GM21390 (cell line): ENCODE data around the gene LAMA4.

Experiments
- ATAC-seq: cut with Tn5 transposase; IDR thresholded peaks from one replicate; pipeline ENCODE4 v1.9.1; 2021; ENCODE audit not compliant: unreplicated experiment

LAMA4 gene

DNA sequence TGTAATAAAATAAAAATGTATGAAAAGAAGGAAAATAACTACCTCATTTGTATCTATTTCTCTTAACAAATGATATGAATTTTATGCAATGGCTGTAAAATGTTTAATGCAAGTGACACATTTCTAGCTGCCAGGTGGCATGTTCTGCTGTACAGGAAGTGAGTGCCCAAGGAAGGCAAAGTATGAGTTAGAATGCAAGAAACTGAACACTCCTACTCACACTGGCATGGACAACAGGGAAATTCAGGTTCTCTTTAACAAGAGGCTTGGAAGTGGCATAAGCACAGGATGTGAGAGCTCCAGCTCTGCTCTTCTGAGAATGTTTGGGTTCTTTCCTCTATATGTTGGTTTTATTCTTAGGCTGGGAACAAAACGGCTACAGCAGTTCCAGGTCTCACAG lies 20.4 kb upstream of the LAMA4 start:
- no peak for ATAC-seq

DNA sequence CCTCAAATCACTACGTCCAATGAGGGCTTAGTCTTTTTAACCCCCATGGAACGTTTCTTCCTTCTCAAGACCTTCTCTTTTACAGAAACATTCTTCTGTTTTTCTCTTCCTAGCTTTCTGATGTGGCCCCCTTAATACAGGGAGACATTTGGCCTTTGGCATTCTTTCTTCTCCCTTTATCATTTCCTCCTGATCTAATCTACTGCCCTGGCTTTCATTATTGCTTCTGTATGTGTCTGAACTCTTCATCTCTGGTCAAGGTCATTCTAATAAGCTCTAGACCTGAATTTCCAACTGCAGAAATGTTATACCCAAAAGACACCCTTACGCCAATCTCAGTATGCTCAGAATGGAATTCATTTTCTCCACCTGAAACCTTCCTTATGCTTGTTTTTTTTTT lies 18.4 kb upstream of the LAMA4 start:
- no peak for ATAC-seq

- no peak for ATAC-seq
Measured at GRCh38 chr6:112270756-112271155, 16.4 kb upstream of the LAMA4 start.

DNA sequence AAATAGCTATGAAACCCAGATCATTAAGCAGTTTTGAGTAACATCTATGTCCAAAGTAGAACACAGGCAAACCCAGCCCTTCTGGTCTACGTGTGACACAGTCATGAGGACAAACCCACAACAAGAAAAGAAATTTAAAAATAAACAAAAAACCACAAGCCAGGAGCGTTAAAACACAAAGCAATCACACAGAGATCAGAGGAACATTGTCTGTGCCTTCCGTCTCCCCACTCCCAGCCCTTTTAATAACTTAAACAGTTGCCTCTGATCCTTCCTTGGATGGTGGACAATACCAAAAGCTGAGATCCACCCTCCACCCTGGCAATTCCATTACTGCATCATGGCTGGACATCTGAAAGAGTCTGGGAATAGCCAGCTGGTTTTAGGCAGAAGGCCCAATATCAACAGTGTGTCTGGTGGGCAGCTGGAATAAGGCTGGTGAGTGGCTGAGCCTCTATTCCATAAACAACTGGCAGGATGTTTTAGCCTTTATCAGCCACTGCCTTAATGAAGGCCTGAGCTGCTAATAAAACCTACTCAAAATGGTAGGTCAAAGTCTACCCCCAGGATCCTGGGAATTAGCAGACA lies 15.7 kb upstream of the LAMA4 start:
- ATAC-seq = no peak

DNA sequence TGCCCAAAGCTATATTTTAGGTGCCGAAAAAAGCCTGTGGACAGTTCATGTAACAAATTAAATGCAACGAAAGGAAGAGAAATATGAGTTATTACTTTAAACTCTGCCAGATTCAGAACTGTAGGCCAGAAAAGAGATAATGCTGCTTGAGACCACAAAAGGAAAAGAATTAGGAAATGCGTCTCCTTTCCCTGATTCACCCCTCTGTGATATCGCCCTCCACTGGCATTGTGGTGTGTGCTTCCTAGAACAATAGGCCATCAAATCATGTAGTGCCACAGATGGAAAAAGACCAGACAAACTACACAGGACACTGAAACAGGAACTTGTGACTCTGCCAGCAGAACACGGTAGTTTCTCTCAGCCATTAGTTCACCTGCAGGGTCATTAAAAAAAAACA lies 14.7 kb upstream of the LAMA4 start:
- no peak for ATAC-seq

DNA sequence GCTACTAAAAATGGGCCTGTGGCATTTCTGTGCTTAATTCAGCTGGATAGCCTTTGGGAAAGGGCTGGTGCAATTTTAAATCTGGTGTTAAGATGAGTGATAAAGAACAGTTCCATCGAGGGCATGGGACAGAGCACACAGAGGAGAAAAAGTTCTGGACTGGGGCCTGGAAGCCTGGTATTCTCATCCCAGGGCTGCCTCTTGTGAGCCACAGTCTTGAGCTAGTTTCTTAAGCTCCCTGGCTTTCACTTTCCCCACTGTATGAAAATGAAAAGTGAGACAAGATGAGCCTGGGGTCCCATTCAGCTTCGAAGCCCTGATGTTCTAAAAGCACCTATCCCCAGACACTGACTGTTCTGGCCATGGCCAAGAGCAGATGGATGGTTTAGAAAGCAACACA lies 14.3 kb upstream of the LAMA4 start:
- ATAC-seq = no peak

DNA sequence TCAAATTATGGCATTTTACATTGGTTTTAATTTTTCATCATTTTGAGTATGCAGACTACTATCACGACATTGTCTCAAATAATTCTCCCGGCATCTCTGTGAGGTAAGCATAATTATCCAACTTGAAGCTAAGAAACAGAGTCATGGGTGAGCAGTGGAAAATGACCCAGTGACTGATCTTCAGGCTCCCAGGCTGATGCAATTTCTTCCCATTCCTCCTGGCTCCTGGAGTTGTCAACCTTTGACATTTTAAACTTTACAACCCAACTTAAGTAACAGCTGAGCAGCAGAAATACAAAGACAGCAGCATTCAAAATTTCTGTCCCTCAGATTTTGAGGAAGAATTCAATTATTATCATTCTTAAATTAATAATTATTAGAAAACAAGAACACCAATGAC lies 13.7 kb upstream of the LAMA4 start:
- ATAC-seq = no peak

DNA sequence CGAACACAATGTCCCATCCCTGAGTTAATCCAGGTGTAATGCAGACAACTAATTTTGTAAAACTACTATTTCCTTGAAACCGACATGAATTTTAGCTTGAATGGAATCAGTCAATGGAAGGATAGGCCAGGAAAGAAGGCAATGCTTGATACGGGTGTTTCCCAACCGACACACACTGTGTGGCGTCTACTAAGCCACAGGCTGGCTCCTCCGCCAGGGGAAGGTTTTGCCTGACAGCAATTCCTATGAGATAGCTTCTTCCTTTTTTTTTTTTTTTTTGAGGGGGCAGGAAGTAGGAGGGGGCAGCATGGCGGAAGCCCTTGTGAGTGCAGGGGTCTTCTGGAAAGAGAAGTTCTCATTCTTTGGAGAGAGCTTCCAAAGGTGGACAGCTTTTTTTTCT lies 12.0 kb upstream of the LAMA4 start:
- no peak for ATAC-seq

DNA sequence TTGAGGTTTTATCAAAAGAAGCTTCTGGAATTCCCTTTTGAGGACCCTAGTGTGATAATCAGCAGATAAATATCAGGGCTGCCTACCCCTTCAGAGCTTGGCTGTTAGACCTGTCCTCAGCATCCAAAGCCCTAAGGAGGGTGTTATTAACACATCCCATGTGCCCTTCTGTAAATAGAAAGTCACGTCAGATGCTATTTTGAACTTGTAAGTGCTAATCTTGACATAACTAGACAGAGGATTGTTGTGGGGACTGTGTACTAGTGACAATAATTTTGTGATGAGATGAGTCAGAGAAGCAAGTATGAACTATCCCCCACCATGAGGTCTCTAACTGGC lies 4.9 kb upstream of the LAMA4 start:
- no peak for ATAC-seq

DNA sequence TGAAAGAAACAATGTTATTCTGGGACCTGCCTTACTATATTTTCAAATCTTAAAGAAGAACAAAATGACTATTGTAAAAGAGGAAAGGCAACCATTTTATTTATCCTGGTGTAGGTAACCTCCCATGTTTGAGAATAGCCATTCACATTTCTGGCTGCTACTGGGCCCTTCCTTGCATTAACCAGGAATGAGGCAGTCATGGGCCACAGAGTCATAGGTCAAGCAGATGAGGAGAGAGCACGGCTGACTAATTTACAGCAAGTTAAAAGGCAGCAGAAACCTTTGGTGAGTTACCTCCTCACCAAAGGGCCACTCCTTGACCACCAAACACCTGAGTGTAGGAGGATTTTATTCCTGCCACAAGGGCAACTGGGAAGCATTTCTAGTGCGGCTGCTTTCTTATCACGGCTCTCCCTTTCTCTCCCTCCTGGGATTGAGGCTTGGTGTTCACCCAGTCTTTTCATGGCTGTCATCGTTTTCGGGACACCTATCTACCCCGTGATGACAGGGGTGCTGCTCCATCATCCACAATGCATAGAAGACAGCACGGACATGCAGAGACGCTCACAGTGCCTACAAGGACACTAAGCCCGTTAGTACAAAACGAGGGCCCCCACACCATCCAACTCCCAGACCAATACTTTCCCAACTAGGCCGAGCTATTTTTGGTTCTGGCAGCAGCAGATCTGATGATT lies 4.4 kb upstream of the LAMA4 start:
- ATAC-seq = no peak

DNA sequence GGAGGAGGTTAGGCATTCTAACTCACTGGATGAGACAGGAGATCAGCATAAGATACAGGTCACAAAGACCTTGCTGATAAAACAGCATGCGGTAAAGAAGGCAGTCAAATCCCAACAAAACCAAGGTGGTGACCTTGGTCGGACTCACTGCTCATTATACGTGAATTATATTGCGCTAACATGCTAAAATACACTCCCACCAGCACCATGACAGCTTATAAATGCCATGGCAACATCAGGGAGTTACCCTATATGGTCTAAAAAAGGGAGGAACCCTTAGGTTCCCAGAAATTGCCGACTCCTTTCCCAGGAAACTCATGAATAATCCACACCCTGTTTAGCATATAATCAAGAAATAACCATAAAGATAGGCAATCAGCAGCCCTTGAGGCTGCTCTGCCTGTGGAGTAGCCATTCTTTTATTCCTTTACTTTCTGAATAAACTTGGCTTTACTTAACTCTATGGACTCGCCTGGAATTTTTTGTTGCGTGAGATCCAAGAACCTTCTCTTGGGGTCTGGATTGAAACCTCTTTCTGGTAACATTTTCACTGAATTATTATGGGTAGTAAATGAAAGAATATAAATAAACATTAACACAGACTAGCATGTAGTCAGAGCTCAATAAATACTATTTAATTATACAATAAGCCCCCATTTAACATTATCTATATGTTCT lies 3.0 kb upstream of the LAMA4 start:
- no peak for ATAC-seq

GRCh38 chr6:112254921-112255320 lies 554 bp upstream of the LAMA4 start:
- no peak for ATAC-seq

DNA sequence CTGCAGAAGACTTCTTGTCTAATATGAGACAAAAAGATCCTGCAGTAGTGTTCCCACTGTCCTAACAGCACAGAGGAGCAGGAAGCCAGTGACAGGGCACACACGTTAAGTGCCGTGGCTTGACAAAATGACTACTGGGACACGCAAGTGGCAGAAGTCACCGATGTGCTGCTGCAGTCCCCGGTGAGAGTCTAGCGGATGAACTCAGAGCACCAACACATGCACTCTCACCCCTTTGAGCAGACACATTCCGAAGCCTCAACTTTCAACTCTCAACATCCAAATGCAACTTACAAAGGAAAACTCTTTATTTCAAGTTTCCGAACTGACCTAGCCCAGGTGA lies 898 bp downstream of the LAMA4 start:
- no peak for ATAC-seq

GRCh38 chr6:112252571-112253497 lies 1.5 kb downstream of the LAMA4 start:
- ATAC-seq = no peak

GRCh38 chr6:112251171-112251875 lies 3.0 kb downstream of the LAMA4 start:
- no peak for ATAC-seq

GRCh38 chr6:112249489-112249888 lies 4.9 kb downstream of the LAMA4 start:
- ATAC-seq = no peak

DNA sequence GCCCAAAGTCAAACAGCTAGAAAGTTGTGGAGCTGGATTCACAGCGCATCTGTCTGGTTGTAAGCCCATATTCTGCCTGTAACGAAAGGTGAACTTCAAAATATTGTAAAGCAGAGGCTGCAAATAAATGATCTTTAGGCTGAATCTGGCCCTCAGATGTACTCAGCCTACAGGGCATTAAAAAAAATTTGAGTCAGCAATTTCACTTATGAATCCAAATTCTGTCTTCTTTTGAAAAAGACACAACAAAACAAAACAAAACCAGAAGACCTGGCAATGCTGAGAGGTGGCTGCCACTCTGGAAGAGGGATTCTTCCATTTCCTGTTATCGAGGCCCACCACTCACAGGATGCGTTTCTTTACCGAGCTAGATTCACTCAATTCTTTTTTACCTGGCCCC lies 7.1 kb downstream of the LAMA4 start:
- ATAC-seq = no peak

- no peak for ATAC-seq
Measured at GRCh38 chr6:112245511-112246203, 8.7 kb downstream of the LAMA4 start.

GRCh38 chr6:112243861-112244827 lies 10.2 kb downstream of the LAMA4 start:
- no peak for ATAC-seq
